Neuronal stem cell (in vitro differentiated cells): ENCODE measurements around the gene ATP8A2.

ENCODE experiments used
- DNase-seq: peaks from one replicate; pipeline ENCODE4 v3.0.0-alpha.2; 2013; ENCODE audit warnings: low spot score
- H2AFZ ChIP-seq: one replicate; pipeline ENCODE4 v1.6.1; 2013; ENCODE audit warnings: mild to moderate bottlenecking, low read length, inconsistent platforms
- H2AK5ac ChIP-seq: 2 replicates; pipeline ENCODE4 v1.6.1; 2013; ENCODE audit warnings: low read depth, mild to moderate bottlenecking, inconsistent platforms, low read length, moderate library complexity, mixed read lengths
- H2BK120ac ChIP-seq: 2 replicates; pipeline ENCODE4 v1.6.1; 2013; ENCODE audit warnings: low read depth, mild to moderate bottlenecking, inconsistent platforms, low read length, moderate library complexity, mixed read lengths
- H2BK12ac ChIP-seq: one replicate; pipeline ENCODE4 v1.6.1; 2013; ENCODE audit warnings: low read length, inconsistent platforms
- H2BK15ac ChIP-seq: 2 replicates; pipeline ENCODE4 v1.6.1; 2013; ENCODE audit warnings: mild to moderate bottlenecking, low read length, inconsistent platforms, mixed read lengths
- H2BK5ac ChIP-seq: one replicate; pipeline ENCODE4 v1.6.1; 2013; ENCODE audit warnings: inconsistent platforms, mild to moderate bottlenecking, low read length, moderate library complexity
- H3K14ac ChIP-seq: one replicate; pipeline ENCODE4 v1.6.1; 2013; ENCODE audit warnings: low read length, inconsistent platforms
- H3K18ac ChIP-seq: 2 replicates; pipeline ENCODE4 v1.6.1; 2013; ENCODE audit warnings: low read length, inconsistent platforms
- H3K23ac ChIP-seq: 2 replicates; pipeline ENCODE4 v1.6.1; 2013; ENCODE audit warnings: low read depth, mild to moderate bottlenecking, mixed read lengths, low read length, inconsistent platforms; ENCODE audit not compliant: poor library complexity
- H3K27ac ChIP-seq: replicated peaks from 3 replicates; pipeline ENCODE4 v1.5.1; 2013; ENCODE audit warnings: low read length, inconsistent platforms
- H3K27me3 ChIP-seq, 3 experiments: 2 replicates each; pipeline ENCODE4 v1.6.1; 2013; ENCODE audit warnings: low read length in 3 of 3, mild to moderate bottlenecking in 2 of 3, inconsistent platforms in 1 of 3, low read depth in 1 of 3, mixed read lengths in 1 of 3, moderate library complexity in 1 of 3; ENCODE audit not compliant: control insufficient read depth in 3 of 3, insufficient read depth in 3 of 3
- H3K36me3 ChIP-seq, 2 donors: replicated peaks in 1 of 2; 2 replicates each; pipeline ENCODE4 v1.6.1; 2013; ENCODE audit warnings: low read length in 2 of 2; ENCODE audit not compliant: control insufficient read depth in 2 of 2, insufficient read depth in 2 of 2
- H3K4ac ChIP-seq: 2 replicates; pipeline ENCODE4 v1.6.1; 2013; ENCODE audit warnings: inconsistent platforms, mild to moderate bottlenecking, low read length, moderate library complexity
- H3K4me1 ChIP-seq, 2 donors: 1 replicate in 1 of 2; 2 replicates in 1 of 2; pipeline ENCODE4 v1.6.1; 2013; ENCODE audit warnings: low read length in 2 of 2, low read depth in 1 of 2; ENCODE audit not compliant: control insufficient read depth in 2 of 2, insufficient read depth in 1 of 2
- H3K4me2 ChIP-seq: one replicate; pipeline ENCODE4 v1.6.1; 2013; ENCODE audit warnings: mild to moderate bottlenecking, low read length, inconsistent platforms; ENCODE audit not compliant: insufficient read depth, poor library complexity, severe bottlenecking
- H3K4me3 ChIP-seq, 2 donors: 2 replicates each; pipeline ENCODE4 v1.5.1; 2013; ENCODE audit warnings: low read length in 2 of 2, mild to moderate bottlenecking in 2 of 2, inconsistent platforms in 1 of 2, moderate library complexity in 1 of 2
- H3K79me1 ChIP-seq: one replicate; pipeline ENCODE4 v1.6.1; 2013; ENCODE audit warnings: low read depth, mild to moderate bottlenecking, inconsistent platforms, low read length, moderate library complexity
- H3K9ac ChIP-seq: one replicate; pipeline ENCODE4 v1.6.1; 2013; ENCODE audit warnings: mild to moderate bottlenecking, low read depth, low read length, inconsistent platforms; ENCODE audit not compliant: poor library complexity
- H3K9me3 ChIP-seq, 2 donors: replicated peaks in 1 of 2; 2 replicates each; pipeline versions ENCODE3 to v1.6.1; 2013; ENCODE audit warnings: low read length in 2 of 2, mild to moderate bottlenecking in 2 of 2, inconsistent platforms in 1 of 2, low read depth in 1 of 2, mixed read lengths in 1 of 2, moderate library complexity in 1 of 2; ENCODE audit not compliant: control insufficient read depth in 2 of 2, insufficient read depth in 1 of 2
- H4K8ac ChIP-seq: one replicate; pipeline ENCODE4 v1.6.1; 2013; ENCODE audit warnings: low read depth, mild to moderate bottlenecking, inconsistent platforms, low read length, moderate library complexity
- H4K91ac ChIP-seq: one replicate; pipeline ENCODE4 v1.6.1; 2013; ENCODE audit warnings: low read length, low read depth, mild to moderate bottlenecking, inconsistent platforms; ENCODE audit not compliant: poor library complexity
- WGBS, 2 donors: extraction: QIAGEN DNeasy Blood & Tissue Kit; methylation state at CpG; one replicate each; pipeline ENCODE4 v1.1.7; 2013; ENCODE audit warnings: missing lambda C conversion rate in 2 of 2, mixed read lengths in 1 of 2; ENCODE audit not compliant: insufficient read length in 2 of 2, insufficient replicate concordance in 1 of 2; ENCODE audit errors: extremely low coverage in 2 of 2; 5-methylcytosine and 5-hydroxymethylcytosine counted together

ATP8A2 gene

GRCh38 chr13:25977671-25978070 lies 605.9 kb downstream of the ATP8A2 start:
- no peaks in the 10 kb centered on the region for H3K36me3 ChIP-seq
- H3K23ac ChIP-seq = no peak overlapping the region
- H2AFZ ChIP-seq = no peak overlapping the region
- no peak overlapping the region for H4K91ac ChIP-seq
- H2BK120ac ChIP-seq = no peak overlapping the region
- no peak overlapping the region for H2BK12ac ChIP-seq
- no peak overlapping the region for H3K4ac ChIP-seq
- H3K14ac ChIP-seq = no peak overlapping the region
- H3K4me1 ChIP-seq = peaks cover 15 to 31% of the 10 kb centered on the region in 2 donors
- H3K4me2 ChIP-seq = no peak overlapping the region
- no peaks in the 10 kb centered on the region for H3K9me3 ChIP-seq
- no peak overlapping the region for H4K8ac ChIP-seq
- no peak overlapping the region for H3K9ac ChIP-seq
- H3K4me3 ChIP-seq = no peak overlapping the region
- H3K27me3 ChIP-seq = no peaks in the 10 kb centered on the region
- no peak overlapping the region for H2BK5ac ChIP-seq
- DNase-seq = no peak
- no peak overlapping the region for H3K18ac ChIP-seq
- no CpG with 5 or more reads among the region's 4 CpGs for WGBS, 2 donors
- H3K79me1 ChIP-seq = no peaks in the 10 kb centered on the region
- H2AK5ac ChIP-seq = no peak overlapping the region
- no peak overlapping the region for H2BK15ac ChIP-seq
- H3K27ac ChIP-seq = peak overlapping the region; percentile 67

- Histone ChIP-seq H2BK12ac (no peak overlapping the region), H3K79me1 (no peaks in the 10 kb centered on the region), H2BK5ac (no peak overlapping the region), H3K36me3 (no peaks in the 10 kb centered on the region), H3K14ac (no peak overlapping the region), H3K4ac (no peak overlapping the region), H4K91ac (no peak overlapping the region), H2AFZ (no peak overlapping the region), H3K27ac (no peak overlapping the region), H3K4me3 (no peak overlapping the region), H4K8ac (no peak overlapping the region), H2AK5ac (no peak overlapping the region), H3K9me3 (no peaks in the 10 kb centered on the region), H3K23ac (no peak overlapping the region), H3K4me2 (no peak overlapping the region), H2BK120ac (no peak overlapping the region), H3K4me1 (peaks cover 18 to 20% of the 10 kb centered on the region in 2 donors), H3K27me3 (no peaks in the 10 kb centered on the region), H2BK15ac (no peak overlapping the region), H3K9ac (no peak overlapping the region), H3K18ac (no peak overlapping the region)
- no peak for DNase-seq
- no CpG with 5 or more reads among the region's 2 CpGs for WGBS, 2 donors
Measured at GRCh38 chr13:25978961-25979360, 607.2 kb downstream of the ATP8A2 start.

DNA sequence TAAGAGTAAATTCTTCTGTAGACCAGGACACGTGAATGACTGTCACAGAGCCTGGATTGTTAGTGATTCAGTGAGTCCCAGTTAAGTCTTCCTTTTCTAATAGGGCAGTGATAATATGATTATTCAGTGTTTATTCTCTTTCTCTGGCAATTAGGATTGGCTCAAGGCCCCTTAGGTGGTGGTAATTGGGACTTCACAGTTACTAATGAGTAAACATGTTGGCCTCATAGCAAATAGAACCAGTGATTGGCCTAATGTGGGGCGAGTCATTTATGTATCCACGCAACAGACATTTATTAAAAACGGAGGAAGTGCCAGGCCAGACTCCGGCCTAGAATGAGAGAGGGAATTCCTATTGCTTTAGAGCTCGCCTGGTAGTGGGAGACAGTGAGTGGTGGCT lies 607.6 kb downstream of the ATP8A2 start:
- no peak overlapping the region for H3K14ac ChIP-seq
- no peak overlapping the region for H2BK15ac ChIP-seq
- no peak for DNase-seq
- H4K8ac ChIP-seq = no peak overlapping the region
- H3K4me3 ChIP-seq = no peak overlapping the region
- no peak overlapping the region for H2AK5ac ChIP-seq
- H3K4me2 ChIP-seq = no peak overlapping the region
- no peak overlapping the region for H3K27ac ChIP-seq
- no peaks in the 10 kb centered on the region for H3K27me3 ChIP-seq
- H3K23ac ChIP-seq = no peak overlapping the region
- H4K91ac ChIP-seq = no peak overlapping the region
- H2BK5ac ChIP-seq = no peak overlapping the region
- H3K9me3 ChIP-seq = no peaks in the 10 kb centered on the region
- no CpG with 5 or more reads among the region's 6 CpGs for whole genome bisulfite sequencing, 2 donors
- no peak overlapping the region for H2AFZ ChIP-seq
- H3K4ac ChIP-seq = no peak overlapping the region
- H2BK12ac ChIP-seq = peak overlapping the region; percentile 17
- H3K4me1 ChIP-seq = peaks cover 18 to 20% of the 10 kb centered on the region in 2 donors
- H3K36me3 ChIP-seq = no peaks in the 10 kb centered on the region
- H3K9ac ChIP-seq = no peak overlapping the region
- no peak overlapping the region for H2BK120ac ChIP-seq
- H3K18ac ChIP-seq = no peak overlapping the region
- no peaks in the 10 kb centered on the region for H3K79me1 ChIP-seq

- Histone ChIP-seq H3K79me1 (no peaks in the 10 kb centered on the region), H3K36me3 (no peaks in the 10 kb centered on the region), H3K4me2 (no peak overlapping the region), H3K4me1 (peaks cover 14 to 18% of the 10 kb centered on the region in 2 donors), H3K4ac (no peak overlapping the region), H3K4me3 (no peak overlapping the region), H4K91ac (no peak overlapping the region), H3K27me3 (no peaks in the 10 kb centered on the region), H4K8ac (no peak overlapping the region), H3K23ac (no peak overlapping the region), H3K27ac (peak overlapping the region; percentile 0), H2BK12ac (no peak overlapping the region), H2BK120ac (no peak overlapping the region), H3K9me3 (no peaks in the 10 kb centered on the region), H3K9ac (no peak overlapping the region), H2BK15ac (no peak overlapping the region), H2BK5ac (no peak overlapping the region), H2AFZ (no peak overlapping the region), H3K14ac (no peak overlapping the region), H3K18ac (no peak overlapping the region), H2AK5ac (no peak overlapping the region)
- DNase-seq = no peak
- no CpG with 5 or more reads among the region's 2 CpGs for WGBS, 2 donors
Measured at GRCh38 chr13:25980255-25980654, 608.5 kb downstream of the ATP8A2 start.
